CD14-positive monocyte (primary cell): ENCODE measurements around the gene ADI1. TPM values are rescaled to one million over a fixed set of nuclear protein-coding genes. Genes with fewer than 3 reads are reported as not detected.

Source experiments
- DNase-seq, 3 donors: peaks; one replicate each; pipeline ENCODE4 v3.0.0-alpha.2; 2011 to 2022
- H2AFZ ChIP-seq: 2 replicates; pipeline ENCODE4 v1.6.0; 2012; ENCODE audit warnings: mild to moderate bottlenecking, low read depth, low read length, inconsistent platforms; ENCODE audit not compliant: insufficient read depth, poor library complexity, severe bottlenecking
- H3K27ac ChIP-seq, 2 donors: 1 replicate in 1 of 2; 2 replicates in 1 of 2; pipeline ENCODE4 v1.5.1; 2012 to 2013; ENCODE audit warnings: low read length in 2 of 2, control low read depth in 1 of 2, inconsistent platforms in 1 of 2, low read depth in 1 of 2, mild to moderate bottlenecking in 1 of 2
- H3K27me3 ChIP-seq, 2 donors: one replicate each; pipeline versions ENCODE4 v1.6.0 to v1.6.1; 2011 to 2013; ENCODE audit warnings: low read length in 2 of 2; ENCODE audit not compliant: control insufficient read depth in 2 of 2, insufficient read depth in 2 of 2
- H3K36me3 ChIP-seq, 2 donors: replicated peaks in 1 of 2; 1 replicate in 1 of 2; 2 replicates in 1 of 2; pipeline versions ENCODE4 v1.5.1 to v1.6.1; 2012 to 2013; ENCODE audit warnings: low read length in 2 of 2, control low read depth in 1 of 2, inconsistent platforms in 1 of 2, mild to moderate bottlenecking in 1 of 2; ENCODE audit not compliant: insufficient read depth in 2 of 2, control insufficient read depth in 1 of 2
- H3K4me1 ChIP-seq, 2 donors: 1 replicate in 1 of 2; 2 replicates in 1 of 2; pipeline versions ENCODE4 v1.5.1 to v1.6.1; 2012 to 2013; ENCODE audit warnings: low read length in 2 of 2, control low read depth in 1 of 2, inconsistent platforms in 1 of 2, mild to moderate bottlenecking in 1 of 2, moderate library complexity in 1 of 2; ENCODE audit not compliant: insufficient read depth in 2 of 2, control insufficient read depth in 1 of 2
- H3K4me2 ChIP-seq: replicated peaks from 2 replicates; pipeline ENCODE3; 2012; ENCODE audit warnings: low read length, moderate library complexity, mild to moderate bottlenecking; ENCODE audit not compliant: poor library complexity, severe bottlenecking; ENCODE audit errors: extremely low read depth
- H3K4me3 ChIP-seq, 3 experiments: fragments of 200-600 bp in 1 of 3; sonication (generic) in 1 of 3; replicated peaks in 1 of 3; 1 replicate in 2 of 3; 2 replicates in 1 of 3; pipeline ENCODE4 v1.5.1; 2011 to 2013; ENCODE audit warnings: low read length in 3 of 3, mild to moderate bottlenecking in 3 of 3, control low read depth in 2 of 3, low read depth in 2 of 3, inconsistent platforms in 1 of 3, moderate library complexity in 1 of 3
- H3K79me2 ChIP-seq: 2 replicates; pipeline ENCODE4 v1.6.0; 2012; ENCODE audit warnings: mild to moderate bottlenecking, control low read depth, inconsistent platforms, low read length, moderate library complexity; ENCODE audit not compliant: insufficient read depth
- H3K9ac ChIP-seq: 2 replicates; pipeline ENCODE4 v1.6.0; 2017; ENCODE audit warnings: low read length, mild to moderate bottlenecking; ENCODE audit not compliant: insufficient read depth, poor library complexity, severe bottlenecking
- H3K9me3 ChIP-seq, 2 donors: replicated peaks in 1 of 2; 1 replicate in 1 of 2; 2 replicates in 1 of 2; pipeline versions ENCODE4 v1.5.1 to v1.6.1; 2012 to 2013; ENCODE audit warnings: low read length in 2 of 2, control low read depth in 1 of 2; ENCODE audit not compliant: control insufficient read depth in 1 of 2, insufficient read depth in 1 of 2
- H4K20me1 ChIP-seq: 2 replicates; pipeline ENCODE4 v1.6.0; 2012; ENCODE audit warnings: mild to moderate bottlenecking, low read length, control low read depth, moderate library complexity; ENCODE audit not compliant: insufficient read depth
- H3K27ac Mint-ChIP-seq, 7 donors: one replicate each; pipeline ENCODE4 v1.8.0; 2020; ENCODE audit warnings: mild to moderate bottlenecking in 7 of 7, mixed read lengths in 7 of 7, moderate library complexity in 6 of 7, inconsistent platforms in 2 of 7
- H3K27me3 Mint-ChIP-seq, 3 donors: one replicate each; pipeline ENCODE4 v1.8.0; 2021 to 2022; ENCODE audit warnings: low read depth in 3 of 3, mild to moderate bottlenecking in 3 of 3, mixed read lengths in 3 of 3, moderate library complexity in 3 of 3, inconsistent platforms in 1 of 3
- H3K36me3 Mint-ChIP-seq, 2 donors: one replicate each; pipeline ENCODE4 v1.8.0; 2020; ENCODE audit warnings: mixed read lengths in 2 of 2, inconsistent platforms in 1 of 2, mild to moderate bottlenecking in 1 of 2
- H3K4me1 Mint-ChIP-seq: one replicate; pipeline ENCODE4 v1.8.0; 2020; ENCODE audit warnings: mild to moderate bottlenecking, mixed read lengths
- H3K4me3 Mint-ChIP-seq, 2 donors: one replicate each; pipeline ENCODE4 v1.8.0; 2020; ENCODE audit warnings: mild to moderate bottlenecking in 2 of 2, mixed read lengths in 2 of 2, moderate library complexity in 1 of 2
- H3K9me3 Mint-ChIP-seq, 7 donors: one replicate each; pipeline ENCODE4 v1.8.0; 2020 to 2022; ENCODE audit warnings: mixed read lengths in 7 of 7, mild to moderate bottlenecking in 6 of 7, moderate library complexity in 6 of 7, inconsistent platforms in 2 of 7
- CTCF ChIP-seq: fragments of 200-600 bp; IDR thresholded peaks from one replicate; pipeline ENCODE4 v1.8.0; 2022; ENCODE audit warnings: antibody characterized with exemption, mild to moderate bottlenecking
- WGBS: methylation state at CpG from one replicate; pipeline ENCODE4 v1.1.5; 2013; ENCODE audit warnings: missing lambda C conversion rate; ENCODE audit not compliant: insufficient coverage; 5-methylcytosine and 5-hydroxymethylcytosine counted together
- intact Hi-C, 2 donors: fragments of 100-400 bp; cut with micrococcal nuclease; formaldehyde crosslinking; loops; one replicate each; pipeline versions ENCODE4 v1.15.0 to v1.15.1; 2023
- polyA plus RNA-seq, 3 donors: library from polyadenylated mRNA; depleted of rRNA in 1 of 3; unstranded in 2 of 3; stranded (reverse) in 1 of 3; fragments of 300-500 nt in 2 of 3; fragments of >200 nt in 1 of 3; fragmentation: Illumina TruSeq in 2 of 3; gene quantifications; 1 replicate in 2 of 3; 2 replicates in 1 of 3; pipeline ENCODE4 v1.2.3, GENCODE V29; 2012 to 2021

Gene ADI1
- polyA plus RNA-seq, 3 donors = 30.5 to 89.1 (median 79.3) TPM

- Histone ChIP-seq H3K4me1 (no peaks in the 10 kb centered on the region), H3K4me3 (no peak overlapping the region), H2AFZ (no peak overlapping the region), H3K27ac (no peak overlapping the region), H3K27me3 (no peaks in the 10 kb centered on the region), H3K9ac (no peak overlapping the region), H3K4me2 (no peak overlapping the region), H3K9me3 (no peaks in the 10 kb centered on the region), H3K79me2 (no peaks in the 10 kb centered on the region), H4K20me1 (no peaks in the 10 kb centered on the region), H3K36me3 (peaks cover 85 to 100% of the 10 kb centered on the region in 2 donors)
- no peak overlapping the region for H3K27ac Mint-ChIP-seq
- H3K36me3 Mint-ChIP-seq = peaks cover 88 to 98% of the 10 kb centered on the region in 2 donors
- TF ChIP-seq CTCF = no peak
- no peak overlapping the region for H3K4me3 Mint-ChIP-seq
- DNase-seq = no peak
- intact Hi-C loops = loop anchor here in 1 of 2 donors (5.0 kb wide), 1 partner anchor 36 kb away; no protein-coding TSS in a partner anchor
- WGBS = 100% methylated on average over 3 of the region's 10 CpGs
- H3K4me1 Mint-ChIP-seq = no peaks in the 10 kb centered on the region
- H3K27me3 Mint-ChIP-seq = no peaks in the 10 kb centered on the region
- H3K9me3 Mint-ChIP-seq = peaks cover 0 to 3% (median 0%) of the 10 kb centered on the region in 7 donors
Measured at GRCh38 chr2:3545788-3546478, 26.6 kb upstream of the ADI1 start.

GRCh38 chr2:3543023-3543683 is 23.8 kb upstream of the ADI1 start:
- peak overlapping the region in 1 of 7 donors; percentile 77 for H3K27ac Mint-ChIP-seq
- Histone ChIP-seq H3K9ac (no peak overlapping the region), H3K9me3 (no peaks in the 10 kb centered on the region), H3K36me3 (peaks cover 64 to 92% of the 10 kb centered on the region in 2 donors), H3K4me3 (no peak overlapping the region), H3K4me2 (no peak overlapping the region), H3K27ac (no peak overlapping the region), H3K27me3 (no peaks in the 10 kb centered on the region), H3K79me2 (no peaks in the 10 kb centered on the region), H3K4me1 (no peaks in the 10 kb centered on the region), H4K20me1 (no peaks in the 10 kb centered on the region), H2AFZ (no peak overlapping the region)
- intact Hi-C loops = no loop called here
- peaks cover 81 to 85% of the 10 kb centered on the region in 2 donors for H3K36me3 Mint-ChIP-seq
- H3K27me3 Mint-ChIP-seq = no peaks in the 10 kb centered on the region
- TF ChIP-seq CTCF = no peak
- H3K9me3 Mint-ChIP-seq = peaks cover 0 to 2% (median 0%) of the 10 kb centered on the region in 7 donors
- H3K4me3 Mint-ChIP-seq = no peak overlapping the region
- WGBS = 95% methylated on average over 3 of the region's 6 CpGs
- H3K4me1 Mint-ChIP-seq = no peaks in the 10 kb centered on the region
- DNase-seq = no peak
